Ishikawa (cell line): Measurements from ENCODE around the gene RGL1.

Source experiments
- CREB1 ChIP-seq: IDR thresholded peaks from 2 replicates; pipeline ENCODE4 v1.6.1; 2012; ENCODE audit warnings: low read depth
- FOXM1 ChIP-seq: IDR thresholded peaks from 2 replicates; pipeline ENCODE4 v1.6.1; 2012; ENCODE audit warnings: low read depth, borderline replicate concordance
- MAX ChIP-seq: IDR thresholded peaks from 2 replicates; pipeline ENCODE4 v1.6.1; 2012
- RAD21 ChIP-seq: IDR thresholded peaks from 2 replicates; pipeline ENCODE4 v1.6.1; 2012; ENCODE audit warnings: low read depth
- REST ChIP-seq: IDR thresholded peaks from 2 replicates; pipeline ENCODE4 v1.6.1; 2012; ENCODE audit warnings: low read depth, mild to moderate bottlenecking
- TAF1 ChIP-seq: IDR thresholded peaks from 2 replicates; pipeline ENCODE4 v1.6.1; 2012; ENCODE audit warnings: low read depth, mild to moderate bottlenecking

GRCh38 chr1:183932412-183932811 is 127.5 kb downstream of the RGL1 start:
- TF ChIP-seq RAD21 (no peak), TAF1 (no peak), FOXM1 (no peak), REST (no peak), MAX (no peak), CREB1 (no peak)
